Type B pancreatic cell (in vitro differentiated cells): Measurements from ENCODE around the gene ACAD8. TPM values are rescaled to one million over a fixed set of nuclear protein-coding genes. Genes with fewer than 3 reads are reported as not detected.
"Not testable (repeated sequence)": the region's sequence is repeated elsewhere in the genome, so short reads cannot be mapped to it uniquely, and the experiment has no call there.

Source experiments
- DNase-seq: peaks from one replicate; pipeline ENCODE4 v3.0.0; 2021; ENCODE audit warnings: mixed read lengths; ENCODE audit not compliant: unreplicated experiment; ENCODE audit errors: extremely low spot score
- H3K27ac Mint-ChIP-seq: 2 replicates; pipeline ENCODE4 v1.8.0; 2021; ENCODE audit warnings: mild to moderate bottlenecking, mixed read lengths
- H3K27me3 Mint-ChIP-seq: 2 replicates; pipeline ENCODE4 v1.8.0; 2021; ENCODE audit warnings: mixed read lengths
- H3K36me3 Mint-ChIP-seq: 2 replicates; pipeline ENCODE4 v1.8.0; 2021; ENCODE audit warnings: mixed read lengths
- H3K4me1 Mint-ChIP-seq: one replicate; pipeline ENCODE4 v1.8.0; 2021; ENCODE audit warnings: mixed read lengths; ENCODE audit not compliant: unreplicated experiment
- H3K4me3 Mint-ChIP-seq: 2 replicates; pipeline ENCODE4 v1.8.0; 2021; ENCODE audit warnings: mild to moderate bottlenecking, mixed read lengths
- H3K9me3 Mint-ChIP-seq: 2 replicates; pipeline ENCODE4 v1.8.0; 2021; ENCODE audit warnings: mixed read lengths
- total RNA-seq: library from RNA; stranded (reverse); gene quantifications from 2 replicates; pipeline ENCODE4 v1.2.1, GENCODE V29; 2021; ENCODE audit warnings: low replicate concordance
- TF ChIP-seq, protein P1 (sequence below): fragments of 200-600 bp; sonication (generic); conservative IDR thresholded peaks from 2 replicates; pipeline ENCODE4 v1.5.0; 2021; ENCODE audit warnings: antibody characterized with exemption, mild to moderate bottlenecking

Gene ACAD8
- total RNA-seq, 1 donor from 2014 or later = 29.8 TPM

DNA sequence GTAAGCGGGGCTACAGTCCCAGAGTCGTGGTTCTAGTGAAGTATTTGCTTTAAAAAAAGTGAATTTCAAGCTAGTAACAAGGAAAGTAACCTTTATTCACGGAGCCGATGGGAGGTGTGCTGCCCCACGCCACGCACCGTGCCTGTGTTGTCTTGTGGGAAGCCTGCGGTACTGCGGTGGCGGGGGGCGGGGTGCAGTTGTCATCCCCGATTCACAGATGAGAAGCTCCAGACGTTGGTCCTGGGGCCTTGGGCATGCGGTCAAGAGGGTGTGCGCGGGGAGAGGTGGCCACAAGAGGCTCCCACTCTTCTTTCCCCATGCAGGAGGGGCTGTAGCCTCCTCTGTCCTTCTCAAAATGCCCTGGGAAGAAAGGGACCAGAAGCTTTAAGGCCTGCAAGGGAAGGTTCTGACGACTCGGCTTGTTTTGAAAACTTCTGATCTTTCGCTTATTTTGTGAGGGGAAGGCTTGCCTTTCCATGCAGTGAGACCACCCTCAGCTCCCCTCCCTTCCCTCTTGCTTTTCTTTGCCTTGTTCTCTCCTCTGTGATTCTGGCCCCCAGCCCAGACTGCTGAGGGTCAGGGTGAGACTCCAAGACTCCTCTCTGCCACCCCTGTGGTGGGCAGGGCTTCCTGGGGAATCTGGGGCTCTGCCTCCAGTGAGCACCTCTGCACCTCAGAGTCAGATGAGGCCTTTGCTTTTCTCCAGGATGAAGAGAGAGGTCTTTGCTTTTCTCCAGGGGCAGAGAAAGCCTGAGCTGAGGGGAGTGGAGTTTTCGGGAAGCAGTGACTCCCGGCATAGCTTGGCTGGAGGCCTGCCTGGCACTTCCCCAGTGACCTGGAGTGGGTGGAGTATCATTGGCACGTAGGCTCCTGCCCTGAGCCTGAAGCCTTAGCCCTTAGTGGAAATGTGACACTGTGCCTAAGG lies 29.0 kb downstream of the ACAD8 start:
- Mint-ChIP-seq H3K4me3 (no peak overlapping the region), H3K27me3 (peaks cover 53% of the 10 kb centered on the region), H3K9me3 (no peaks in the 10 kb centered on the region), H3K36me3 (no peaks in the 10 kb centered on the region), H3K27ac (no peak overlapping the region), H3K4me1 (no peaks in the 10 kb centered on the region)
- no peak for DNase-seq
- TF ChIP-seq, protein P1, sequence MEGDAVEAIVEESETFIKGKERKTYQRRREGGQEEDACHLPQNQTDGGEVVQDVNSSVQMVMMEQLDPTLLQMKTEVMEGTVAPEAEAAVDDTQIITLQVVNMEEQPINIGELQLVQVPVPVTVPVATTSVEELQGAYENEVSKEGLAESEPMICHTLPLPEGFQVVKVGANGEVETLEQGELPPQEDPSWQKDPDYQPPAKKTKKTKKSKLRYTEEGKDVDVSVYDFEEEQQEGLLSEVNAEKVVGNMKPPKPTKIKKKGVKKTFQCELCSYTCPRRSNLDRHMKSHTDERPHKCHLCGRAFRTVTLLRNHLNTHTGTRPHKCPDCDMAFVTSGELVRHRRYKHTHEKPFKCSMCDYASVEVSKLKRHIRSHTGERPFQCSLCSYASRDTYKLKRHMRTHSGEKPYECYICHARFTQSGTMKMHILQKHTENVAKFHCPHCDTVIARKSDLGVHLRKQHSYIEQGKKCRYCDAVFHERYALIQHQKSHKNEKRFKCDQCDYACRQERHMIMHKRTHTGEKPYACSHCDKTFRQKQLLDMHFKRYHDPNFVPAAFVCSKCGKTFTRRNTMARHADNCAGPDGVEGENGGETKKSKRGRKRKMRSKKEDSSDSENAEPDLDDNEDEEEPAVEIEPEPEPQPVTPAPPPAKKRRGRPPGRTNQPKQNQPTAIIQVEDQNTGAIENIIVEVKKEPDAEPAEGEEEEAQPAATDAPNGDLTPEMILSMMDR = no peak

DNA sequence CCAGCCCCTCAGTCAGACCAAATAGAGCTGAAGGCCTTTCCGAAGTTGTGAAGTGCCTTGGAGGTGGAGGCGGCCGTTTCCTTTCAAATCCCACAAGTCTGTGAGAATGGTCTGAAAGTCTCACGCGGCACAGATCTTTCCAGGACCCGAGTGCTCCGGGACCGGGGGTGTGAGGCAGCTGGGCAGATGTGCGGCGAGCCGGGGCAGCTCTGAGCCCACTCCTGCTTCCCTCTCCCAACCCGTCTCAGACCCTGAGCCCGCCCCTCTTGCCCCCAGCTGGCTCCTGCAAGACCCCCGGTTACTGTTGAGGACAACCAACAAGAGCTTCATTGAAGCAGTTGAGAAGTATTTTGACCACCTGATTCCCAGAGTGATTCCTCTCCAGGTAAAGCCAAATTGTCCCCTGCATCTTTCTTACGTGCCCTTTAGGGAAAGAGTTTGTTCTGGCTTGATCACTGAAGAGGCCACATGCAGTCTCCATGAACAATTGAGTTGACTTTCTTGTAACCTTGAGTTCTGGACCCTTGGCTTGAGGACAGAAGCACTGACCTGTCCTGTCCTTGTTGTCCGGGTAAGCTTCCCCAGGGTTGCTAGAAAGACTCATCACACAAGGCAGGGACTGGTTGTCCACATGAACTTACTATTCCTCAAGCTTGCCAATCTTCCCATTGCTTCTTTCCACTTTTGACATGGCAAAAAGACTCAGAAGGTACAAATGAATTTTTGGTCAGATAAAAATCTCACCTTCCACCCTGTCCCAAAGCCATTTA lies 30.3 kb downstream of the ACAD8 start:
- DNase-seq = no peak
- Mint-ChIP-seq H3K4me1 (peaks cover 4% of the 10 kb centered on the region), H3K9me3 (no peaks in the 10 kb centered on the region), H3K36me3 (no peaks in the 10 kb centered on the region), H3K4me3 (no peak overlapping the region), H3K27ac (no peak overlapping the region), H3K27me3 (peaks cover 45% of the 10 kb centered on the region)
- TF ChIP-seq, protein P1 = no peak

DNA sequence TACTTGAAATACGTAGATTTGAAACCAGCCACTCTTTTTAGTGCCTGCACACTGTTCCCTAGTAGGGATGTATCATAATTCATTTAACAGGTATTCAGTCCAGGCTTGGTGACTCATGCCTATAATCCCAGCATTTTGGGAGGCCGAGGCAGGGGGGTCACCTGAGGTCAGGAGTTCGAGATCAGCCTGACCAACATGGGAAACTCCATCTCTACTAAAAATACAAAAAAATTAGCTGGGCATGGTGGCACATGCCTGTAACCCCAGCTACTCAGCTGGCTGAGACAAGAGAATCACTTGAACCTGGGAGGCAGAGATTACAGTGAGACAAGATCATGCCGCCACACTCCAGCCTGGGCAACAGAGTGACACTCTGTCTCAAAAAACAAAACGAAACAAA lies 31.0 kb downstream of the ACAD8 start:
- H3K27me3 Mint-ChIP-seq = peaks cover 42% of the 10 kb centered on the region
- not testable (repeated sequence) for H3K4me1 Mint-ChIP-seq, DNase-seq, H3K36me3 Mint-ChIP-seq, H3K27ac Mint-ChIP-seq, H3K4me3 Mint-ChIP-seq, H3K9me3 Mint-ChIP-seq

DNA sequence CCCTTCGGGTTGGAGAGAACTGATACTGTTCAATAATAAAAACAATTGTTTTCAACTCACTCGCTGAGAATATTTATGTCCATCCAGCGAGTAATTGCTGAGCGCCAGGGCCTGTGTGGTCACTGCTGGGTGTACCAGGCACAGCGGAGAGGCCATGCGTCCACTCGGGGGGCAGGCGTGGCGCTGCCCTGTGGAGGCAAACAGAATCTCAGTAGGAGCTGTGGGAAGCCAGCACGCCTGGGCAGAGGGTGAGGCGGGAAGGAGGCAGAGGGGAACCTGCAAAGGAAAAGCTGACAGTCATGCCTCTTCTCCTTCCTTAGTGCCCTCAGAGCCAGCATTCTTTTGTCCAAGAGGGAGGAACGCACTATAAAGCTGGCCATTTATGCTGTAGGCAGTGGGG lies 34.2 kb downstream of the ACAD8 start:
- Mint-ChIP-seq H3K27me3 (peaks cover 21% of the 10 kb centered on the region), H3K36me3 (no peaks in the 10 kb centered on the region), H3K4me3 (no peak overlapping the region), H3K9me3 (no peaks in the 10 kb centered on the region), H3K27ac (no peak overlapping the region), H3K4me1 (peaks cover 15% of the 10 kb centered on the region)
- DNase-seq = no peak
- TF ChIP-seq, protein P1 = no peak

DNA sequence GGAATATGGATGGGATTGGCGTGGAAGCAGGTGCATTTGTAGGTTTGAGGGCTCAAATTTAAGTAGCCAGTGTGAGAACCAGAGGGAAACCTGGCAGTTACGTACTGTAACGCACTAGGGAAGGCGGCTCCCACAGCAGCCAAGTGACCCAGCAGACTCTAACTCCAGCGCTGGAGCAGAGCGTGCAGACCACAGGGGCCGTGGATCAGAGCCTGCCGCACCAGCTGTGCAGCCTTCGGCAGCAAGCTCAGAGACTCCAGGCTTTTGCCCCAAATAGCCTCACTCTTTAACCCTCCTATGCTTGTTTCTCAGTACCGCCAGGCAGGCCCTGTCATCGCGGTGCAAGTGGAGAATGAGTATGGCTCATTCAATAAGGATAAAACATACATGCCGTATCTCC lies 35.1 kb downstream of the ACAD8 start:
- H3K27ac Mint-ChIP-seq = no peak overlapping the region
- no peaks in the 10 kb centered on the region for H3K9me3 Mint-ChIP-seq
- TF ChIP-seq, protein P1 = no peak
- H3K4me1 Mint-ChIP-seq = peaks cover 15% of the 10 kb centered on the region
- DNase-seq = no peak
- H3K27me3 Mint-ChIP-seq = peaks cover 18% of the 10 kb centered on the region
- no peaks in the 10 kb centered on the region for H3K36me3 Mint-ChIP-seq
- H3K4me3 Mint-ChIP-seq = no peak overlapping the region

DNA sequence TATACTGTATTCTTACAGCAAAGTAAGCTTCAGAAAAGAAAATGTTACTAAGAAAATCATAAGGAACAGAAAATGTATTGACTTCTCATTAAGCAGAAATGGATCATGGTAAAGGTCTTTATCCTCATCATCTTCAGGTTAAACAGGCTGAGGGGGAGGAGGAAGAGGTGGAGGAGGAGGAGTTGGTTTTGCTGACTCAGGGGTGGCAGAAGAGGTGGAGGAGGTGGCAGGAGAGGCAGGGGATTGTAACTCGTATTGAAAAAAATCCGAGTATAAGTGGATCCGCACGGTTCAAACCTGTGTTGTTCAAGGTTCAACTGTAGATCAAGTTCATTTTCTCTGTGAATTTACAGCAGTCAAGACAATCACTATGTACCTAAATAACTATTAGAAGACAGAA lies 35.8 kb downstream of the ACAD8 start:
- no peak overlapping the region for H3K27ac Mint-ChIP-seq
- H3K36me3 Mint-ChIP-seq = no peaks in the 10 kb centered on the region
- TF ChIP-seq, protein P1 = no peak
- DNase-seq = no peak
- no peak overlapping the region for H3K4me3 Mint-ChIP-seq
- H3K9me3 Mint-ChIP-seq = no peaks in the 10 kb centered on the region
- peaks cover 12% of the 10 kb centered on the region for H3K27me3 Mint-ChIP-seq
- H3K4me1 Mint-ChIP-seq = peaks cover 15% of the 10 kb centered on the region
